Activated naive CD4-positive, alpha-beta T cell treated with anti-CD3 and anti-CD28 coated beads for 36 hours (primary cell): ENCODE measurements around the gene SLC16A11. TPM values are rescaled to one million over a fixed set of nuclear protein-coding genes. Genes with fewer than 3 reads are reported as not detected.
A peak's percentile ranks its signal among the peaks of the same experiment; 100 is the strongest.
"Not testable (repeated sequence)": the region's sequence is repeated elsewhere in the genome, so short reads cannot be mapped to it uniquely, and the experiment has no call there.

Experiments used
- CTCF ChIA-PET: fragments of 350-600 bp; sonication (Branson Sonifier 250); formaldehyde crosslinking; loops from one replicate; lab custom pipeline; 2021; ENCODE audit warnings: antibody characterized with exemption; lab: Charles Lee
- DNase-seq: peaks from one replicate; pipeline ENCODE4 v3.0.0-alpha.2; 2020
- H3K27ac Mint-ChIP-seq: one replicate; pipeline ENCODE4 v1.8.0; 2021; ENCODE audit warnings: mild to moderate bottlenecking, mixed read lengths
- H3K27me3 Mint-ChIP-seq: one replicate; pipeline ENCODE4 v1.8.0; 2021; ENCODE audit warnings: low read depth, mixed read lengths
- H3K36me3 Mint-ChIP-seq: one replicate; pipeline ENCODE4 v1.8.0; 2021; ENCODE audit warnings: low read depth, mixed read lengths
- H3K4me1 Mint-ChIP-seq: one replicate; pipeline ENCODE4 v1.8.0; 2021; ENCODE audit warnings: low read depth, mixed read lengths
- H3K4me3 Mint-ChIP-seq: one replicate; pipeline ENCODE4 v1.8.0; 2021; ENCODE audit warnings: mild to moderate bottlenecking, moderate library complexity, mixed read lengths
- H3K9me3 Mint-ChIP-seq: one replicate; pipeline ENCODE4 v1.8.0; 2021; ENCODE audit warnings: mixed read lengths
- intact Hi-C: fragments of 100-400 bp; cut with micrococcal nuclease; formaldehyde crosslinking; loops from one replicate; pipeline ENCODE4 v1.15.1; 2023
- total RNA-seq, 2 experiments: library from RNA; stranded (reverse); gene quantifications; one replicate each; pipeline ENCODE4 v1.2.3, GENCODE V29; 2021

SLC16A11 gene
- total RNA-seq, 2 experiments from 2014 or later, result 0.30 to 0.64 TPM

- Mint-ChIP-seq H3K27ac (no peak overlapping the region), H3K4me1 (peaks cover 26% of the 10 kb centered on the region), H3K9me3 (no peaks in the 10 kb centered on the region), H3K4me3 (no peak overlapping the region), H3K27me3 (no peaks in the 10 kb centered on the region), H3K36me3 (no peaks in the 10 kb centered on the region)
- CTCF ChIA-PET, result interaction anchor here (0.7 to 12.1 kb wide), 9 partner anchors 12 to 133 kb away, joined by 3 to 238 read pairs (median 3); no protein-coding TSS in a partner anchor
- intact Hi-C loops, result loop anchor here (1.0 to 10.0 kb wide), 6 partner anchors 13 to 527 kb away; partner anchors contain the start of genes CD68 and SLC2A4
- peak; percentile 61 for DNase-seq
These were observed 3.7 kb upstream of the SLC16A11 start for GRCh38 chr17:7047566-7047965.

- H3K4me1 Mint-ChIP-seq, result peaks cover 30% of the 10 kb centered on the region
- H3K27ac Mint-ChIP-seq, result peak overlapping the region; percentile 52
- DNase-seq, result peak; percentile 83
- not testable (repeated sequence) for H3K9me3 Mint-ChIP-seq, H3K36me3 Mint-ChIP-seq, H3K27me3 Mint-ChIP-seq
- CTCF ChIA-PET, result interaction anchor here (0.7 to 12.1 kb wide), 11 partner anchors 10 to 169 kb away, joined by 3 to 238 read pairs (median 4); partner anchors contain the start of gene SLC16A13
- H3K4me3 Mint-ChIP-seq, result peak overlapping the region; percentile 52
- intact Hi-C loops, result loop anchor here (1.0 to 10.0 kb wide), 6 partner anchors 13 to 528 kb away; partner anchors contain the start of genes CD68 and SLC2A4
These were observed 3.0 kb upstream of the SLC16A11 start for GRCh38 chr17:7046725-7047397.

- Mint-ChIP-seq H3K4me3 (peak overlapping the region; percentile 52), H3K4me1 (peaks cover 36% of the 10 kb centered on the region), H3K27ac (peak overlapping the region; percentile 52), H3K9me3 (no peaks in the 10 kb centered on the region), H3K36me3 (no peaks in the 10 kb centered on the region), H3K27me3 (no peaks in the 10 kb centered on the region)
- DNase-seq, result peak; percentile 61
- intact Hi-C loops, result loop anchor here (2.0 to 10.0 kb wide), 5 partner anchors 87 to 529 kb away; partner anchors contain the start of genes CD68 and SLC2A4
- CTCF ChIA-PET, result interaction anchor here (0.7 to 12.1 kb wide), 21 partner anchors 10 to 529 kb away, joined by 3 to 238 read pairs (median 4); partner anchors contain the start of gene SLC16A13
These were observed 2.3 kb upstream of the SLC16A11 start for GRCh38 chr17:7046127-7046724.

GRCh38 chr17:7045492-7046126 lies 1.7 kb upstream of the SLC16A11 start:
- CTCF ChIA-PET, result interaction anchor here (0.7 to 12.1 kb wide), 25 partner anchors 9 to 530 kb away, joined by 3 to 238 read pairs (median 4); partner anchors contain the start of genes BCL6B and SLC16A13
- Mint-ChIP-seq H3K4me1 (peaks cover 36% of the 10 kb centered on the region), H3K27me3 (no peaks in the 10 kb centered on the region), H3K36me3 (no peaks in the 10 kb centered on the region), H3K27ac (no peak overlapping the region), H3K4me3 (peak overlapping the region; percentile 52), H3K9me3 (no peaks in the 10 kb centered on the region)
- intact Hi-C loops, result loop anchor here (1.0 to 10.0 kb wide), 6 partner anchors 87 to 529 kb away; partner anchors contain the start of genes CD68 and SLC2A4
- peak; percentile 67 for DNase-seq

GRCh38 chr17:7043182-7043496 lies 753 bp downstream of the SLC16A11 start:
- Mint-ChIP-seq H3K27ac (no peak overlapping the region), H3K4me1 (peaks cover 45% of the 10 kb centered on the region)

DNA sequence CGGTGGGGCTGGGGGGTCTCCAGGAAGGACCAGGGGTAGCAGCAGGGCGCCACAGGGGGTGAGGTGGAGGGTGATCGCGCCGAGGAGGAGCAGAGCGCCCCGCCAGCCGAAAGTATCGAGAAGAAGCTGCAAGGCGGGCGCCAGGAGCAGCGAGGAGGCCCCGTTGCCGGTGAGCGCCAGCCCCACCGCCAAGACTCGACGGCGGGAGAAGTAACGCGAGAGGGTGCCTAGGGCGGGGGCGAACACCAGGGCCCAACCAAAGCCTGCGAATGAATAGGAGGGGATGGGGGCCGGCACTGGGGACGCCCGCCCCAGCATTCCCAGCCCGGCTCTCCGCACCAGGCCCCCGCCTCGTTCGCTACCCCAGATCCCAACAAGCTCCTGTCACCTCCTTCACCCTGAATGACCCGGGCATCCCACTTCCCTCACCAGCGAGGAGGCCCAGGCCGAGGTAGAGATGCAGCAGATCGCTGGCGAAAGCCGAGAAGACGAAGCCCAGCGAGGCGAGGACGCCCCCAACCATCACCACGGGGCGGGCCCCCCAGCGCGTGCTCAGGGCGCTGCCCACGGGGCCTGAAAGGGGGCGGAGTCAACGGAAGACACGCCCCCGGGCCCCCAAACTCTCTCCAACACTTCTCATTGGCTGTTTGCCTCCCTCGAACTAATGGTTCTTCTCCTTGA lies 1.3 kb downstream of the SLC16A11 start:
- H3K36me3 Mint-ChIP-seq, result no peaks in the 10 kb centered on the region
- H3K4me1 Mint-ChIP-seq, result peaks cover 44% of the 10 kb centered on the region
- DNase-seq, result peak; percentile 63
- H3K9me3 Mint-ChIP-seq, result no peaks in the 10 kb centered on the region
- CTCF ChIA-PET, result interaction anchor here (0.6 to 1.5 kb wide), 2 partner anchors 77 to 90 kb away, joined by 3 to 6 read pairs; no protein-coding TSS in a partner anchor
- intact Hi-C loops, result loop anchor here (1.0 to 10.0 kb wide), 2 partner anchors 7 to 532 kb away; partner anchors contain the start of gene CD68
- peak overlapping the region; percentile 63 for H3K27ac Mint-ChIP-seq
- peak overlapping the region; percentile 70 for H3K4me3 Mint-ChIP-seq
- no peaks in the 10 kb centered on the region for H3K27me3 Mint-ChIP-seq

More at GRCh38 chr17:7043182-7043496, 753 bp downstream of the SLC16A11 start:
- no peaks in the 10 kb centered on the region for H3K36me3 Mint-ChIP-seq
- no peaks in the 10 kb centered on the region for H3K9me3 Mint-ChIP-seq
- CTCF ChIA-PET, result interaction anchor here (0.8 to 12.1 kb wide), 3 partner anchors 92 to 178 kb away, joined by 3 to 238 read pairs (median 4); no protein-coding TSS in a partner anchor
- H3K27me3 Mint-ChIP-seq, result no peaks in the 10 kb centered on the region
- no peak for DNase-seq
- peak overlapping the region; percentile 70 for H3K4me3 Mint-ChIP-seq
- intact Hi-C loops, result loop anchor here (1.0 to 10.0 kb wide), 2 partner anchors 8 to 532 kb away; partner anchors contain the start of gene CD68

- H3K4me1 Mint-ChIP-seq, result peaks cover 45% of the 10 kb centered on the region
- H3K27ac Mint-ChIP-seq, result peak overlapping the region; percentile 63
- intact Hi-C loops, result loop anchor here (10.0 kb wide), 1 partner anchor 533 kb away; the partner anchor contains the start of gene CD68
- peak overlapping the region; percentile 70 for H3K4me3 Mint-ChIP-seq
- CTCF ChIA-PET, result interaction anchor here (0.6 to 1.5 kb wide), 2 partner anchors 77 to 91 kb away, joined by 3 to 6 read pairs; no protein-coding TSS in a partner anchor
- no peaks in the 10 kb centered on the region for H3K9me3 Mint-ChIP-seq
- H3K27me3 Mint-ChIP-seq, result no peaks in the 10 kb centered on the region
- no peaks in the 10 kb centered on the region for H3K36me3 Mint-ChIP-seq
- DNase-seq, result no peak
These were observed 2.0 kb downstream of the SLC16A11 start for GRCh38 chr17:7041607-7042500.

GRCh38 chr17:7039832-7040231 lies 4.1 kb downstream of the SLC16A11 start:
- Mint-ChIP-seq H3K27me3 (no peaks in the 10 kb centered on the region), H3K9me3 (no peaks in the 10 kb centered on the region), H3K4me1 (peaks cover 40% of the 10 kb centered on the region), H3K27ac (no peak overlapping the region), H3K36me3 (peaks cover 3% of the 10 kb centered on the region), H3K4me3 (no peak overlapping the region)
- intact Hi-C loops, result loop anchor here (10.0 kb wide), 1 partner anchor 535 kb away; the partner anchor contains the start of gene CD68
- DNase-seq, result no peak
- CTCF ChIA-PET, result interaction anchor here (5.7 kb wide), 1 partner anchor 17 kb away, joined by 37 read pairs; the partner anchor contains the start of gene BCL6B

- H3K9me3 Mint-ChIP-seq, result no peaks in the 10 kb centered on the region
- DNase-seq, result no peak
- no peak overlapping the region for H3K27ac Mint-ChIP-seq
- intact Hi-C loops, result no loop called here
- H3K36me3 Mint-ChIP-seq, result peaks cover 3% of the 10 kb centered on the region
- CTCF ChIA-PET, result interaction anchor here (0.6 to 5.7 kb wide), 8 partner anchors 7 to 140 kb away, joined by 3 to 37 read pairs (median 4); partner anchors contain the start of gene BCL6B
- no peaks in the 10 kb centered on the region for H3K27me3 Mint-ChIP-seq
- H3K4me1 Mint-ChIP-seq, result peaks cover 46% of the 10 kb centered on the region
- H3K4me3 Mint-ChIP-seq, result peak overlapping the region; percentile 11
These were observed 5.6 kb downstream of the SLC16A11 start for GRCh38 chr17:7038025-7038862.
